Body of pancreas (tissue), 4 donors: ENCODE data around the gene BCKDK.

Experiments
- POLR2A ChIP-seq, 3 donors: fragments of 450-650 bp; IDR thresholded peaks; one replicate each; pipeline ENCODE4 v1.6.1; 2016; ENCODE audit warnings: antibody characterized with exemption in 3 of 3, mild to moderate bottlenecking in 2 of 3
- TF ChIP-seq, protein P1 (sequence below), 7 experiments: fragments of 450-650 bp in 4 of 7; fragments of 200-600 bp in 3 of 7; sonication (generic) in 3 of 7; IDR thresholded peaks; one replicate each; pipeline ENCODE4 v1.5.1; 2016 to 2019; ENCODE audit warnings: antibody characterized with exemption in 7 of 7

DNA sequence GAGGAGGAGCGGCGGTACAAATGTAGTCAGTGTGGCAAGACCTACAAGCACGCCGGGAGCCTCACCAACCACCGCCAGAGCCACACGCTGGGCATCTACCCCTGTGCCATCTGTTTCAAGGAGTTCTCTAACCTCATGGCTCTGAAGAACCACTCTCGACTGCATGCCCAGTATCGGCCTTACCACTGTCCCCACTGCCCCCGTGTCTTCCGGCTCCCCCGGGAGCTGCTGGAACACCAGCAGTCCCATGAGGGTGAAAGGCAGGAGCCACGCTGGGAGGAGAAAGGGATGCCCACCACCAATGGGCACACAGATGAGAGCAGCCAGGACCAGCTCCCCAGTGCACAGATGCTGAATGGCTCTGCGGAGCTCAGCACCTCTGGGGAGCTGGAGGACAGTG lies 31.2 kb upstream of the BCKDK start:
- TF ChIP-seq, protein P1, sequence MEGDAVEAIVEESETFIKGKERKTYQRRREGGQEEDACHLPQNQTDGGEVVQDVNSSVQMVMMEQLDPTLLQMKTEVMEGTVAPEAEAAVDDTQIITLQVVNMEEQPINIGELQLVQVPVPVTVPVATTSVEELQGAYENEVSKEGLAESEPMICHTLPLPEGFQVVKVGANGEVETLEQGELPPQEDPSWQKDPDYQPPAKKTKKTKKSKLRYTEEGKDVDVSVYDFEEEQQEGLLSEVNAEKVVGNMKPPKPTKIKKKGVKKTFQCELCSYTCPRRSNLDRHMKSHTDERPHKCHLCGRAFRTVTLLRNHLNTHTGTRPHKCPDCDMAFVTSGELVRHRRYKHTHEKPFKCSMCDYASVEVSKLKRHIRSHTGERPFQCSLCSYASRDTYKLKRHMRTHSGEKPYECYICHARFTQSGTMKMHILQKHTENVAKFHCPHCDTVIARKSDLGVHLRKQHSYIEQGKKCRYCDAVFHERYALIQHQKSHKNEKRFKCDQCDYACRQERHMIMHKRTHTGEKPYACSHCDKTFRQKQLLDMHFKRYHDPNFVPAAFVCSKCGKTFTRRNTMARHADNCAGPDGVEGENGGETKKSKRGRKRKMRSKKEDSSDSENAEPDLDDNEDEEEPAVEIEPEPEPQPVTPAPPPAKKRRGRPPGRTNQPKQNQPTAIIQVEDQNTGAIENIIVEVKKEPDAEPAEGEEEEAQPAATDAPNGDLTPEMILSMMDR (IDR thresholded peaks at IDR 0.05): no peak
- TF ChIP-seq POLR2A (IDR thresholded peaks at IDR 0.05): no peak
